HUDEP-2 (cell line): ENCODE measurements around the gene C22orf23.

Source experiments
- DNase-seq, 76 experiments: peaks; one replicate each; lab custom pipeline; 2025; ENCODE audit not compliant: unreplicated experiment in 76 of 76; lab: John Stamatoyannopoulos, UW

Gene C22orf23

GRCh38 chr22:37953437-37954179, at the start of gene C22orf23, which contains the start of gene POLR2F:
C22orf23 (minus strand) TSS chr22:37953601; CDS start chr22:37953149, 452 bp downstream.
POLR2F (plus strand) TSS chr22:37953699; CDS start chr22:37953788, 89 bp downstream.
- DNase-seq: peak in 74 of 76 experiments; percentile 50 to 93 (median 87)

- DNase-seq: peak in 36 of 76 experiments; percentile 3 to 56 (median 19)
Observed at GRCh38 chr22:37999640-38000272, 46.4 kb upstream of the C22orf23 start.

DNA sequence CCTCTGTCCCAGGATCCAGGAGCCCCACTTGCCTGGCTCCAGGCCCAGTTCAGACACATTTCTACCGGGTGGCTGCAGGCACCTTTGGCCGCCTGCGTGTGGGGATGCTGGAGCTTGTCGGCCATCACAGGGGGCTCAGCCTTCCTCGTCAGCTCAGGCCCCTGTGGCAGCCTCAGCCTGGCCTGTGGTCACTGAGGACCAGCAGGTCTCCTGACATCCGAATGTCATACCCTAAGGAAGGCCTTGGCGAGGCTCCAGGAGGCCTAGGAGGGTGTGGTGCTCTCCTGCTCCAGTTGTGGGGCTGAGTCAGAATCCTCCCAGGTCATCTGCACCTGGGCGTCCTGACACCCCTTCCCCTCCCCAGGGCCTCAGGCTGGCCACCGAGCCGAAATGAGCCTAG, 45.8 kb upstream of the C22orf23 start:
- DNase-seq: peak in 7 of 76 experiments; percentile 2 to 15 (median 13)

GRCh38 chr22:37998543-37998942, 45.1 kb upstream of the C22orf23 start:
- no peak for DNase-seq

GRCh38 chr22:37996515-37997246, 43.3 kb upstream of the C22orf23 start:
- DNase-seq: no peak

DNA sequence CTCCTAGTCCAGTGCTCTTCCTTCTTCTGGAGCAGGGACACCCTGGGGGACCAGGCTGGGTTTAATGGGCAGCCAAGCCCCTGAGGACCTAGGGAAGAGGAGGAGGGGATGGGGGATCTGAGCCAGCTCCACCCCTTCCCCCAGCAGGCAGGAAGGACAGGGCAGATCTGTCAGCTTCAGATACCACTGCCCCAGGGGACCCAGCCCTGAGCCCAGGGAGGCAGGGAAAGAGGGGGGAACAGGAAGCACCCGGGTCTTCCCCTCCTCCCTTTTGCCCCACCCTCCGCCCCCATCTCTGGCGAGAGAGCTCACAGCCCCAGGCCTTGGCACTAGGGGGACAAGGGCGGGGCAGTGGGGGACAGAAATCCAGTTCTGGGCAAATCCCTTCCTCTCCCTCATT, 42.7 kb upstream of the C22orf23 start:
- DNase-seq: no peak

GRCh38 chr22:37995460-37995859, 42.1 kb upstream of the C22orf23 start:
- DNase-seq: no peak

- DNase-seq: no peak
Observed at GRCh38 chr22:37994982-37995381, 41.6 kb upstream of the C22orf23 start.

DNA sequence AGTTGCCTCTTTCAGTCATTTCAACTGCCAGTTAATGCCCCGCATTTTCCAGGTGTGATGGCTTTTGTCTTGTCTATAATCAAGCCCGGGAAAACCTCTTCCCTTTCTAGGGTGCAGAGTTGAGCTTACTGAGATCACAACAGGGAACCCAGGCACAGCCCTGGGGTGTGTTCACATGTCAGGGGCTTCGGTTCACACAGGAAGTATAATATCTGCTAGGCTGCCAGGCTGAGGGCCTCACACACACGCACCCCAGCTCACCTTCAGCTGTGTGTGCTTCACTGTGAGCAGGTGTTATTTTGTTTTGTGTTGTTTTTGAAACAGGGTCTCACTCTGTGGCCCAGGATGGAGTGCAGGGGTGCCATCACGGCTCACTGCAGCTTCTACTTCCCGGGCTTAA, 40.6 kb upstream of the C22orf23 start:
- DNase-seq: no peak

GRCh38 chr22:37991731-37992442, 38.5 kb upstream of the C22orf23 start:
- no peak for DNase-seq

DNA sequence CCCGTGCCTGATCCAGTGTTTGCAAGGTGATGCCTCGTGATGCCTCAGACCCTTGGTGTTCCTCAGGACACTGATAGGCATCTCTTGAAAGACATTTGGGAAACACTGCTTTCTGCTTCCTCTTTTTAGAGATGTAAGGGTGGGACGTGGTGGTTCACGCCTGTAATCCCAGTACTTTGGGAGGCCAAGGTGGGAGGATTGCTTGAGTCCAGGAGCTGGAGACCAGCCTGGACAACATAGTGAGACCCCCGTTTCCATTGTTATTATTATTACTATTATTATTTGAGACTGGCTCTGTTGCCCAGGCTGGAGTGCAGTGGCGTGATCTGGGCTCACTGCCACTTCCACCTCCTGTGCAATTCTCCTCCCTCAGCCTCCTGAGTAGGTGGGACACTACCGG, 37.5 kb upstream of the C22orf23 start:
- DNase-seq: no peak

- DNase-seq: no peak
Observed at GRCh38 chr22:37990301-37990700, 36.9 kb upstream of the C22orf23 start.

DNA sequence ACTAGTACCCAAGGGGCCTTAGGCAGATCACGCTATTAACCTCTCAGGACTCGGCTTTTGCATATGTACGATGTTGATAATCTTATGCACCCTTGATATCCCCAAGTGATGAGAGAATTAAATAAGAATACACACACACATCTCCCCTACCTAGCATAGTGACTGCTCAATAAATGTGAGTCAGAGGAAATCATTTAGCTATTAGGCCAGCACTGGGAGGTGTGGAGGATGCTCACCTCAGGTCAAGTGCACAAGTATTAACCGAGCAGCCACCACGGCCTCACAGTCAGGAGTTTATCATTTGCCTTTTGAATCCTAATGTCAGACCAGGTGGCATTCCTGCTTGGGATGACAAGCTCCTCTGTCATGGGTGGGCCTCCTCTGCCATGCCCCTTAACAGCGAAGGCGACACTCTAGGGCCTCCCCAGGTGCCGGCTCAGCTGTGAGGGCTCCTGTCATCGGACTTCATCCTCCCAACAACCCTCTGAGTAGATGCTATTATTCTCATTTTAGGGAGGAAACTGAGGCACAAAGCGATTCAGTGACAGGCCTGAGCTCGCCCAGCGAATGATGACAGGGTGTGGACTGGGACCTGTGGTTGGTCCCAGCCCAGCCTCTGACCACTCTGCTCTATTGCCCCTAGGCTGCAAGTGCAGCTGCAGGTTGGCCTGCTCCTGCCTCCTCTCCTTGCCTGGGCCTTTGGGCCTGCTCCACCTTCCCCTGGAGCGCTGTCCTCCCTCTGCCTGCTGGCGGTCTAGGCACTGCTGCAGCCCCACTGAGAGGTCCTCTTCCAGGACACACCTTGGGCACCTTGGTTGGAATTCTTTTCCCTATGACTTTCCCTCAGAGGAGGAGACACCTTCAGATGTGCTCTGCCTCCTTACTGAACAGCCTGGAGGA, 36.0 kb upstream of the C22orf23 start:
- no peak for DNase-seq

DNA sequence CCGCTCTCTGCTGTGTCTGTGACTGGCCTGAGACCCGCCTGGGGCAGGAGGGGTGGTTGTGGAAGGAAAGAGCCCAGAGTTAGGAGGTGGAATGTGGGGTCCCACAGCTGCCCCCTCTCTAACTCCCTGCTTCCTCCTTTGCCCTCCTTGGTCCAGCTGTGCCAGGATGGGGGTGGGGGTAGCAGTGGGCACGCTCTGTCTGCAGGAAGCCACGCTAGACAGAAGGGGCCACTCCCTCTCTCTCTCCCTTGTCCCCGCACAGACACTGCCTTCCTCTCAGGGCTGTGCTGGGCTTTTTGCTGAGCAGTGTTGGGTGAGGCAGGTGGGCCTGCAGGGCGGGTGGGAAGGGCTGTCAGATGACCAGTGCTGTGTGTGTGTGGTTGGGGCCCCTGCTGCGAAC, 33.0 kb upstream of the C22orf23 start:
- no peak for DNase-seq

DNA sequence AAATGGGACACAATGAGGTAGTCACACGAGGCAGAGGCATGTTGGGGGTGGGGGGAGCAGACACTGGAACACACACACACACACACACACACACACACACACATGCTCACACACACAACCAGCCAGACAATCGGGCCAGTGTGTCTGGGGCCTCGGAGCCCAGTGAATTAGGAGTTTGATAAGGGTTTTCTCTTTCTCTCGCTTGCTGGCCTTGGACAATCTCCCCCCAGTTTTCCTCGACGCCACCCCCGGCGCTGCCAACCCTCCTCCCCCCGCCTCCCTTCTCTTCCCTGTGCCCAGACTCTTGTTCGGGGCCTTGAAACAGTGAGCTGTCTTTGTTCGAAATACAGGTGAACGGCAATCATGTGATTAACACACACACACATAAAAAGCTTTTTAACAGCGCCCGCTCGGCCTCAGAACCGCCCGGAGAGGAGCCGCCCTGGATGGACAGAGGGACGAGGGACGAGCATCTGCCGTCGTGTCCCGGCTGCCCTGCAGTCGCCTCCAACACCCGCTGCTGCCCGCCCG, 32.4 kb upstream of the C22orf23 start:
- DNase-seq: no peak

- DNase-seq: no peak
Observed at GRCh38 chr22:37985050-37985585, 31.7 kb upstream of the C22orf23 start.

DNA sequence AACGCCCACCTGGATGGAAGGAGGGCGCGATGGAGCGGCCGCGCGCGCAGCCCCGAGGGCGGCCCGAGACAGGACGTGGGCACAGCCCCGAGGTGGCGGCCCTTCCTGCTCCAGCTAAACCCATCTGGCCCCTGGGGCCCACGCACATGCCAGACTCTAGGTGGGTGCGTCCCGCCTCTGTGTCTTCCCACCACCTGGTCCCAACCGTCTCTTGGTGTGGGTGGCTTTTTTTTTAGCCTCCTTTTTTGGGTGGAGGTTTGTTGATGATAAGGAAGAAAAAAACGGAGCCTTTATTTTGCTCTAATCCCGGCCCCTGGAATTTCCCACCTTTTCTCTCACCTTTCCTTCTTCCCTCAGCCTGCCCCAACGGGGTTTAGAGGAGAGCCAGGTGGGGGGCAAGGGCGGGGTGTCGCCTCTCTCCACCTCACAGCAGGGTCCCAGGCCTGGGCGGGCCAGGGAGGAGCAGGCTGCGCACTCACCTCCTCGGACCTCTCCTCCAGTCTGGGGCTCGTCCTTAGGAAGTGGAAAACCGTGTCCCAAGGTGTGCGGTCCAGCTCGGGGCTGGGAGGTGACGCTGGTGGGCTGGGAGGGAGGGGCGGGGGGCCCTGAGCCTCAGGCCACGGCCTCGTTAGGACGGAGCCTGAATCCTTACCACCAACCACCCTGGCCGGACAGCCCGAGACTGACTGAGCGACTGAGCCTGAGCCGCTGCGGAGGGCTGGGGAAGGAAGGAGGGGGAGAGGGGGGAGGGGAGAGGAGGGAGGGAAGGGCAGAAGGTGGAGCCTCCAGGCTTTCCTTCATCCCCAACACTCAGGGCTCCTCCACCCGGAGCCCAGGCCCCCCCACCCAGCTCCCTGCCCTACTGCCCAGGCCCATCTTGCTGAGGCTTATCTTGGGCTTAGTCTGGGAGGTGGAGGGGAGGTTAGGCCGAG, 30.7 kb upstream of the C22orf23 start, which contains the start of gene SOX10:
Gene SOX10, minus strand, starts transcription at position 696 of the 932 bp plus-strand sequence. CDS start 771 bp downstream, outside the sequence.
- DNase-seq: no peak
